Measurements from ENCODE around the gene KIAA1671. TPM values are rescaled to one million over a fixed set of nuclear protein-coding genes. Genes with fewer than 3 reads are reported as not detected.

KIAA1671 gene
- total RNA-seq, 1 experiment from 2014 or later, result 18.6 TPM

DNA sequence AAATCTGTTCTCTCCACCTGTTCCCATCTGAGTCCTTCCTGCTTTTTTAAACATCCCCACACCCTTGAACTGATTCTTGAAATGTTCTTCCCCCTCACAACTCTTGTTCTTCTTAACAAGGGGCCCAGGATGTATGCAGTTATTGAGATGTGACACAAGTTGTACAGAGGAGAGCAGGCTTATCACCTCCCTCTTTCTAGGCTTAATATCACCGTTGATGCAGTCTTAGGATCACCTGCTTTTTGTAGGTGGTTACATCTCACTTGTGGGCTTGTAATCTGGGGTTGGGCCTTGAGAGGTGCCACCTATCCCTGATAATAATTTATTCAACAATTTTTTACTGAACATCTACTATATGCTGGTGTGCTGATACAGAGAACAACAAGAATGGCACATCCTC, 253.3 kb downstream of the KIAA1671 start:
- Histone ChIP-seq H3K9ac (ENCODE audit: low read length) (no peak overlapping the region), H4K20me1 (ENCODE audit: low read length) (no peaks in the 10 kb centered on the region), H3K4me2 (ENCODE audit: low read length) (no peak overlapping the region), H3F3A (ENCODE audit: low read length, unreplicated experiment) (no peaks in the 10 kb centered on the region), H3K27me3 (ENCODE audit: low read length) (no peaks in the 10 kb centered on the region), H3K36me3 (ENCODE audit: low read depth, low read length) (no peaks in the 10 kb centered on the region), H2AFZ (ENCODE audit: low read length) (no peak overlapping the region), H3K9me3 (ENCODE audit: low read length) (no peaks in the 10 kb centered on the region), H3K4me1 (ENCODE audit: insufficient read depth, low read length) (no peaks in the 10 kb centered on the region), H3K79me2 (ENCODE audit: low read length) (no peaks in the 10 kb centered on the region), H3K4me3 (ENCODE audit: low read length) (no peak overlapping the region), H3K27ac (ENCODE audit: low read length) (no peak overlapping the region), H3K9me2 (replicated peaks; ENCODE audit: low read length) (no peaks in the 10 kb centered on the region)
- ATAC-seq (no peak), DNase-seq (no peak)
- no TSS peak for BruUV-seq (replicated peaks)
- CTCF ChIA-PET, result no interaction called here
- TF ChIP-seq, protein P1, sequence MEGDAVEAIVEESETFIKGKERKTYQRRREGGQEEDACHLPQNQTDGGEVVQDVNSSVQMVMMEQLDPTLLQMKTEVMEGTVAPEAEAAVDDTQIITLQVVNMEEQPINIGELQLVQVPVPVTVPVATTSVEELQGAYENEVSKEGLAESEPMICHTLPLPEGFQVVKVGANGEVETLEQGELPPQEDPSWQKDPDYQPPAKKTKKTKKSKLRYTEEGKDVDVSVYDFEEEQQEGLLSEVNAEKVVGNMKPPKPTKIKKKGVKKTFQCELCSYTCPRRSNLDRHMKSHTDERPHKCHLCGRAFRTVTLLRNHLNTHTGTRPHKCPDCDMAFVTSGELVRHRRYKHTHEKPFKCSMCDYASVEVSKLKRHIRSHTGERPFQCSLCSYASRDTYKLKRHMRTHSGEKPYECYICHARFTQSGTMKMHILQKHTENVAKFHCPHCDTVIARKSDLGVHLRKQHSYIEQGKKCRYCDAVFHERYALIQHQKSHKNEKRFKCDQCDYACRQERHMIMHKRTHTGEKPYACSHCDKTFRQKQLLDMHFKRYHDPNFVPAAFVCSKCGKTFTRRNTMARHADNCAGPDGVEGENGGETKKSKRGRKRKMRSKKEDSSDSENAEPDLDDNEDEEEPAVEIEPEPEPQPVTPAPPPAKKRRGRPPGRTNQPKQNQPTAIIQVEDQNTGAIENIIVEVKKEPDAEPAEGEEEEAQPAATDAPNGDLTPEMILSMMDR (conservative IDR thresholded peaks at IDR 0.05; ENCODE audit: low read depth, low read length), result no peak
- TF ChIP-seq EZH2 (IDR thresholded peaks at IDR 0.05; ENCODE audit: low read length, unreplicated experiment) (no peak), EZH2phosphoT487 (IDR thresholded peaks at IDR 0.05; ENCODE audit: borderline replicate concordance, low read length) (no peak)
- POLR2A ChIA-PET (ENCODE audit: unreplicated experiment), result no interaction called here
- intact Hi-C loops (cut with micrococcal nuclease), result no loop called here

DNA sequence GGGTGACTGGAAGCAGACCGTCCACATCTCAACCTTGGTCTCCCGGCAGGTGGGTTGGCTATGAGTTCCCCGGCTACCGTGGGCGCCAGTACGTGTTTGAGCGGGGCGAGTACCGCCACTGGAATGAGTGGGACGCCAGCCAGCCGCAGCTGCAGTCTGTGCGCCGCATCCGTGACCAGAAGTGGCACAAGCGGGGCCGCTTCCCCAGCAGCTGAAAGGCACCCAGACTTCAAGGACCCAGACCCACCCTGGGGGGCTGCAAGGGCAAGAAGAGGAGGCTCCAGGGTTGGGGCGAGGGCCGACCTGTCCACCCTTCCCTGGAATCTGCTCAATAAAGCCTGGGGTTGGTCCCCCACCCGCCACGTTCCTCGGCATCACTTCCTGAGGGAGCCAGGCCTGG, 254.5 kb downstream of the KIAA1671 start:
- Histone ChIP-seq H3K79me2 (ENCODE audit: low read length) (no peaks in the 10 kb centered on the region), H3K36me3 (ENCODE audit: low read depth, low read length) (no peaks in the 10 kb centered on the region), H3K9me2 (replicated peaks; ENCODE audit: low read length) (no peaks in the 10 kb centered on the region), H2AFZ (ENCODE audit: low read length) (no peak overlapping the region), H3K4me3 (ENCODE audit: low read length) (no peak overlapping the region), H3K9me3 (ENCODE audit: low read length) (no peaks in the 10 kb centered on the region), H3F3A (ENCODE audit: low read length, unreplicated experiment) (no peaks in the 10 kb centered on the region), H3K27ac (ENCODE audit: low read length) (no peak overlapping the region), H3K27me3 (ENCODE audit: low read length) (no peaks in the 10 kb centered on the region), H3K4me1 (ENCODE audit: insufficient read depth, low read length) (no peaks in the 10 kb centered on the region), H4K20me1 (ENCODE audit: low read length) (no peaks in the 10 kb centered on the region), H3K4me2 (ENCODE audit: low read length) (no peak overlapping the region), H3K9ac (ENCODE audit: low read length) (no peak overlapping the region)
- ChIA-PET CTCF (no interaction called here), POLR2A (ENCODE audit: unreplicated experiment) (interaction anchor here (0.5 kb wide), 1 partner anchor 17 kb away, joined by 11 read pairs; no protein-coding TSS in a partner anchor)
- intact Hi-C loops (cut with micrococcal nuclease), result no loop called here
- BruUV-seq (replicated peaks), result no TSS peak
- ATAC-seq, result no peak
- no peak for TF ChIP-seq EZH2 (IDR thresholded peaks at IDR 0.05; ENCODE audit: low read length, unreplicated experiment)
- TF ChIP-seq, protein P1 (conservative IDR thresholded peaks at IDR 0.05; ENCODE audit: low read depth, low read length), result no peak
- TF ChIP-seq EZH2phosphoT487 (IDR thresholded peaks at IDR 0.05; ENCODE audit: borderline replicate concordance, low read length), result no peak
- DNase-seq, result no peak

DNA sequence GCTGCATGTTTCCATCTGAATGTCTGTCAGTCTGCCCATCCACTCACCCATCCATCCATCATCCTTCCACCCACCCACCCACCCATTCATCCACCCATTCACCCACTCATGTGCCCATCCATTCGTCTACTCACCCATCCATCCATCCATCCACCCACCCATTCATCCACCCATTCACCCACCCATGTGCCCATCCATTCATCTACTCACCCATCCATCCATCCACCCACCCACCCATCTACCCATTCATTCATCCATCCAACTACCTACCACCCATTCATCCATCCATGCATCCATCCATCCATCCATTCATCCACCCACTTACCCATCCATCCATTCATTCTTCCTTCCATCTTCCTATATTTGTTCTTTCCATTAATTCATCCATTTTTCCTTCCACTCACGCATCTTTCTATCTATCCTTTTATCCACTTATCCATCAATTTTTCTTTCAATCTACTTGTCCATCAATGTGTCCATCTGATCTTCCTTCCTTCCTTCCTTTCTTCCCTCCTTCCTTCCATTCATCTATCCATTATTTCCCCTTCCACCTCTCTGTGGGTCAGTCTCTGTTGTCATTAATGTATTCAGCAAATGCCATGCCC, 255.1 kb downstream of the KIAA1671 start:
- TF ChIP-seq EZH2 (IDR thresholded peaks at IDR 0.05; ENCODE audit: low read length, unreplicated experiment), result no peak
- intact Hi-C loops (cut with micrococcal nuclease), result no loop called here
- H3K27me3 ChIP-seq (ENCODE audit: low read length), result no peaks in the 10 kb centered on the region
- no peak overlapping the region for H3K4me3 ChIP-seq (ENCODE audit: low read length)
- no peak overlapping the region for H3K4me2 ChIP-seq (ENCODE audit: low read length)
- H3F3A ChIP-seq (ENCODE audit: low read length, unreplicated experiment), result no peaks in the 10 kb centered on the region
- H3K79me2 ChIP-seq (ENCODE audit: low read length), result no peaks in the 10 kb centered on the region
- H3K9me3 ChIP-seq (ENCODE audit: low read length), result no peaks in the 10 kb centered on the region
- CTCF ChIA-PET, result no interaction called here
- H3K9ac ChIP-seq (ENCODE audit: low read length), result no peak overlapping the region
- H3K4me1 ChIP-seq (ENCODE audit: insufficient read depth, low read length), result no peaks in the 10 kb centered on the region
- H3K36me3 ChIP-seq (ENCODE audit: low read depth, low read length), result no peaks in the 10 kb centered on the region
- DNase-seq, result no peak
- no peak for ATAC-seq
- POLR2A ChIA-PET (ENCODE audit: unreplicated experiment), result no interaction called here
- H4K20me1 ChIP-seq (ENCODE audit: low read length), result no peaks in the 10 kb centered on the region
- H2AFZ ChIP-seq (ENCODE audit: low read length), result no peak overlapping the region
- BruUV-seq (replicated peaks), result no TSS peak
- H3K9me2 ChIP-seq (replicated peaks; ENCODE audit: low read length), result no peaks in the 10 kb centered on the region
- no peak overlapping the region for H3K27ac ChIP-seq (ENCODE audit: low read length)
